PFSK-1 (cell line): Measurements from ENCODE around the gene PEAK3.

Source experiments
- FOXP2 ChIP-seq: optimal IDR thresholded peaks from 2 replicates; pipeline ENCODE3; 2011; ENCODE audit warnings: borderline replicate concordance, control low read depth, inconsistent platforms; ENCODE audit not compliant: insufficient read depth; ENCODE audit errors: extremely low read length, extremely low read depth
- POLR2AphosphoS5 ChIP-seq: IDR thresholded peaks from 2 replicates; pipeline ENCODE4 v1.6.1; 2012; ENCODE audit warnings: low read depth, mild to moderate bottlenecking, control low read depth, low read length, moderate library complexity
- SIN3A ChIP-seq: IDR thresholded peaks from 2 replicates; pipeline ENCODE4 v1.6.1; 2012; ENCODE audit warnings: mild to moderate bottlenecking, low read length, moderate library complexity, borderline replicate concordance; ENCODE audit not compliant: insufficient read depth
- TAF1 ChIP-seq: IDR thresholded peaks from 2 replicates; pipeline ENCODE4 v1.6.1; 2012; ENCODE audit warnings: low read length, control low read depth, borderline replicate concordance; ENCODE audit not compliant: insufficient read depth
- TF ChIP-seq, protein P1 (sequence below), 2 experiments: IDR thresholded peaks; 2 replicates each; pipeline versions ENCODE4 v1.6.1 to v1.8.0; 2011 to 2012; ENCODE audit warnings: low read depth in 2 of 2, low read length in 2 of 2, control low read depth in 1 of 2, inconsistent platforms in 1 of 2, mild to moderate bottlenecking in 1 of 2, moderate library complexity in 1 of 2; ENCODE audit not compliant: insufficient read depth in 1 of 2

PEAK3 gene

DNA sequence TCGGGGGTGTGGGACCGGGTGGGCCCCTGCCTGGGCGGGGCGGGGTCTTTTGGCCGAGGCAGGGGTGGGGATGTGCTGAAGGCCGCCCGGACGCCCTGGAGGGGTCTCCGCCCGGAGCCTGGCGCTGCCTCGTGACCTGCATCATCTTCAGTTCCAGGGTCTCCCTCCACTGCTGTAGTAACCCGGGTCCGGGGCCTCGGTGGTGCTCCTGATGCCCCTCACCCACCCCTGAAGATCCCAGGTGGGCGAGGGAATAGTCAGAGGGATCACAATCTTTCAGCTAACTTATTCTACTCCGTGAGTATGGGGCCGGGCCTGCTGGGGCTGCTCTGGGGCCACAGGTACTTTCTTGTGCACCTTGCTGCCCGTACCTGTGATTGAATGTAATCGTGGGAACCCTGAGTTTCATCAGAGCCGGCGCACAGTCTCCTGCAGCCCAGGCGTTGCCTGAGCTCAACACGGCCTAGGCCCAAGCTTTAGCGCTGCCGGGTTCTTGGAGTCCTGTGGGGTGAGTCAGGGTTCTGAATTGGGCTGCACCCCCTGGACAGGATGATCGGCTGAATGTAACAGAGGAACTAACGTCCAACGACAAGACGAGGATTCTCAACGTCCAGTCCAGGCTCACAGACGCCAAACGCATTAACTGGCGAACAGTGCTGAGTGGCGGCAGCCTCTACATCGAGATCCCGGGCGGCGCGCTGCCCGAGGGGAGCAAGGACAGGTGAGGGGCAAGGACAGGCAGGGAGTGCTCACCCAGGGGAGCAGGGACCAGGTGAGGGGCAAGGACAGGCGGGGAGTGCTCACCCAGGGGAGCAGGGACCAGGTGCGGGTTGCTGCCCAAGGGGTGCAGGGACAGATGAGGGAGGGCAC is 10.5 kb downstream of the PEAK3 start:
- TF ChIP-seq TAF1 (no peak), SIN3A (no peak), POLR2AphosphoS5 (no peak)
- TF ChIP-seq, protein P1, sequence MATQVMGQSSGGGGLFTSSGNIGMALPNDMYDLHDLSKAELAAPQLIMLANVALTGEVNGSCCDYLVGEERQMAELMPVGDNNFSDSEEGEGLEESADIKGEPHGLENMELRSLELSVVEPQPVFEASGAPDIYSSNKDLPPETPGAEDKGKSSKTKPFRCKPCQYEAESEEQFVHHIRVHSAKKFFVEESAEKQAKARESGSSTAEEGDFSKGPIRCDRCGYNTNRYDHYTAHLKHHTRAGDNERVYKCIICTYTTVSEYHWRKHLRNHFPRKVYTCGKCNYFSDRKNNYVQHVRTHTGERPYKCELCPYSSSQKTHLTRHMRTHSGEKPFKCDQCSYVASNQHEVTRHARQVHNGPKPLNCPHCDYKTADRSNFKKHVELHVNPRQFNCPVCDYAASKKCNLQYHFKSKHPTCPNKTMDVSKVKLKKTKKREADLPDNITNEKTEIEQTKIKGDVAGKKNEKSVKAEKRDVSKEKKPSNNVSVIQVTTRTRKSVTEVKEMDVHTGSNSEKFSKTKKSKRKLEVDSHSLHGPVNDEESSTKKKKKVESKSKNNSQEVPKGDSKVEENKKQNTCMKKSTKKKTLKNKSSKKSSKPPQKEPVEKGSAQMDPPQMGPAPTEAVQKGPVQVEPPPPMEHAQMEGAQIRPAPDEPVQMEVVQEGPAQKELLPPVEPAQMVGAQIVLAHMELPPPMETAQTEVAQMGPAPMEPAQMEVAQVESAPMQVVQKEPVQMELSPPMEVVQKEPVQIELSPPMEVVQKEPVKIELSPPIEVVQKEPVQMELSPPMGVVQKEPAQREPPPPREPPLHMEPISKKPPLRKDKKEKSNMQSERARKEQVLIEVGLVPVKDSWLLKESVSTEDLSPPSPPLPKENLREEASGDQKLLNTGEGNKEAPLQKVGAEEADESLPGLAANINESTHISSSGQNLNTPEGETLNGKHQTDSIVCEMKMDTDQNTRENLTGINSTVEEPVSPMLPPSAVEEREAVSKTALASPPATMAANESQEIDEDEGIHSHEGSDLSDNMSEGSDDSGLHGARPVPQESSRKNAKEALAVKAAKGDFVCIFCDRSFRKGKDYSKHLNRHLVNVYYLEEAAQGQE (IDR thresholded peaks at IDR 0.05; ENCODE audit: insufficient read depth in 1 of 2, low read depth in 2 of 2, low read length in 2 of 2) = no peak

DNA sequence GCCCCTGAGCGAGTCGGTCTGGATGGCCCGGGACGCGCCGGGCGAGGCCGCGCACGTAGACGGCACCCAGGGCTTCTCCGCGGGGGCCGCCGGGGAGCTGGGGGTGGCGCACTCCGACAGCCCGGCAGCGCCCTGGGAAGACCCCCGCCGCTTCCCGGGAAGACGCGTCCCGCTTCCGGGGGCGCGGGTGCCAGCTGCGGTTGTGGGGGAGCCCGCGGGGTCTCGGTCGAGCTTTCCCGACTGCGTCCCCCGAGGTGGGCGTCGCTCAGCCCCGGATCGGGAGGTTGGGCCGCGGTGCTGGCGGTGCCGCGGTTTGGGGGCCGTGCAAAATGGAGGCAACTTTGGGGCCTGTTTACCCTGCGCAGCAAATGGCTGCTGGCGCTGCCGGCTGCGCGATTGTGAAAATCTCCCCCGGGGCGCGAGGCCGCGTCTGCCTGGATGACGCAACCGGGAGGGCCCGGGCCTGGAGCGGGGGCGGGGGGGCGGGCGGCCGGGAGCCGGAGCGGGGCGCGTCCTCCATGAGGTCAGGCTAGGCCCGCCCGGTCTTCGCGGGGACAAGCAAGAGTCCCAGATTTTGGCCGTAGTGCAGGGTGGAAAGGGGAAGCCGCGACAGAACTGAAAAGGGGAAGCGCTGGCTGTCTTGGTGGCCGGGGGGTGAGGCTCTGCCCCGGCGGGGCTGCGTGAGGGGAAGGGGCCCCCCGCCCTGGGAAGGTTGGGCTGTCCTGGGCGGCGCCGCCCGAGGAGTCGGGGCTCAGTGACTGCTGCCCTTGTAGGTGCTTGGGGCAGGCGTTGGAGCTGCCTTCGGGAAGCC is 11.3 kb downstream of the PEAK3 start:
- TF ChIP-seq POLR2AphosphoS5 (no peak), FOXP2 (no peak), TAF1 (no peak), SIN3A (no peak)
- TF ChIP-seq, protein P1 (IDR thresholded peaks at IDR 0.05; ENCODE audit: insufficient read depth in 1 of 2, low read depth in 2 of 2, low read length in 2 of 2) = no peak

DNA sequence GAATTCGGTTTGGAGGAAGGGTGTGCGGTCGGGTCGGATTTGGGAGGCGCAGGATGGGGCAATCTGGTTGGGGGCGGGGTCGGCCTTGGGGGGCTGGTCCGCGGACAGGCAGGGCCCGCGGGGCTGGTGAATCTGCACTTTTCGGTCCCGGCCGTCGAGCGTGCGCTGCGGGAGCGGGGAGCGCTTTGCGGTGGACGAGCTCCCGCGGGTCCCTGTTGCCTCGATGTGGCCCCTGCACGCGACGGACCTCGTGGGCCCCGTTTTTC is 11.9 kb downstream of the PEAK3 start:
- TF ChIP-seq SIN3A = no peak
- TF ChIP-seq TAF1 = no peak
- TF ChIP-seq POLR2AphosphoS5 = no peak
- TF ChIP-seq FOXP2 = no peak
- TF ChIP-seq, protein P1 (IDR thresholded peaks at IDR 0.05; ENCODE audit: insufficient read depth in 1 of 2, low read depth in 2 of 2, low read length in 2 of 2) = no peak

DNA sequence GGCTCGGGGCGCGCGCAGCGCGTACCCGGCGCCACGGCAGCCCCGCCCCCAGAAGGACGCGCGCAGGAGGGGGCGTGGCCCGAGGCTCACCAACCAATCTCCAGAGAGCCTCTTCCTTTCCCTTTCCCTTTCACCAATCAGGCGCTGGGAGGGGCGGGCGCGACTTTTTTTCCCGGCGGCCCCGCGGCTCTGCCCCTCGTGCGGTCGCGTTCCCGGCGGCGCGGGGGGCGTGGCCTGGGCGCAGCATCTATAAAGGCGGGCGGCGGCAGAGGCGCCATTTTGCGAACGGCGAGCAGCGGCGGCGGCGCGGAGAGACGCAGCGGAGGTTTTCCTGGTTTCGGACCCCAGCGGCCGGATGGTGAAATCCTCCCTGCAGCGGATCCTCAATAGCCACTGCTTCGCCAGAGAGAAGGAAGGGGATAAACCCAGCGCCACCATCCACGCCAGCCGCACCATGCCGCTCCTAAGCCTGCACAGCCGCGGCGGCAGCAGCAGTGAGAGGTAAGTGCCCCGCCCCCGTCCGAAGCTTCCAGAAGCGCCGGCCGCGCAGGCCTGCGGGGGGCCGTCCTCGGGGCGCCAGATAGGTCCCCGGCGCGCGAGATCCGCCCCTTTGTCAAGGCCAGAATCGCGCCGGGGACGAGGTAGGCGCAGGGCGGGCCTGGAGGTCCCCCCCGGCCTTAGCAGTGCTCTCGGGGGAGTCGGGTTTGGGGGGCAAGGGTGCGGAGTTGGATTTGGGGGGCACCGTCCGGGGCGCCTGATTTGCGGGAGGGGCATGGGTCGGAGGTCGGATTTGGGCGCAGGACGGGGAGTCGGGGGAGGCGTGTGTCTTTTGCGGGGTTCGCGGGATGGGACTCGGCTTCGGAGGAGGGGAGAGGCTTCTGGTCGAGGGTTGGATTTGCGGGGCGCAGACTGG is 12.5 kb downstream of the PEAK3 start:
- peak; percentile 99 for TF ChIP-seq TAF1
- peak; percentile 99 for TF ChIP-seq POLR2AphosphoS5
- TF ChIP-seq, protein P1 (IDR thresholded peaks at IDR 0.05; ENCODE audit: insufficient read depth in 1 of 2, low read depth in 2 of 2, low read length in 2 of 2) = 0 out of 4 replicates have a peak, but pooled peaks of 1 of the 2 experiments have one; percentile 67
- TF ChIP-seq SIN3A = peak; percentile 82; the same call in 1 of the 2 replicates
- peak; percentile 48 for TF ChIP-seq FOXP2
